Mesenchymal stem cell (in vitro differentiated cells and primary cell): ENCODE measurements around the gene UBTD1.

Experiments
- DNase-seq: peaks from one replicate; pipeline ENCODE4 v3.0.0-alpha.2; 2013
- H2AFZ ChIP-seq: one replicate; pipeline ENCODE4 v1.6.1; 2013; ENCODE audit warnings: low read depth, mild to moderate bottlenecking, control low read depth, inconsistent platforms, low read length, moderate library complexity
- H2AK5ac ChIP-seq: 2 replicates; pipeline ENCODE4 v1.6.1; 2013; ENCODE audit warnings: low read length, moderate library complexity, mild to moderate bottlenecking, inconsistent platforms; ENCODE audit not compliant: severe bottlenecking
- H2BK120ac ChIP-seq: one replicate; pipeline ENCODE4 v1.6.1; 2013; ENCODE audit warnings: low read depth, mild to moderate bottlenecking, inconsistent platforms, low read length, moderate library complexity
- H2BK12ac ChIP-seq, 2 experiments: one replicate each; pipeline ENCODE4 v1.6.1; 2013; ENCODE audit warnings: inconsistent platforms in 2 of 2, low read length in 2 of 2, mild to moderate bottlenecking in 2 of 2, moderate library complexity in 2 of 2, control low read depth in 1 of 2
- H2BK15ac ChIP-seq: one replicate; pipeline ENCODE4 v1.6.1; 2013; ENCODE audit warnings: mild to moderate bottlenecking, low read depth, inconsistent platforms; ENCODE audit not compliant: poor library complexity, severe bottlenecking
- H2BK5ac ChIP-seq: 2 replicates; pipeline ENCODE4 v1.6.1; 2013; ENCODE audit warnings: low read depth, mild to moderate bottlenecking, low read length, control low read depth, inconsistent platforms; ENCODE audit not compliant: poor library complexity, severe bottlenecking
- H3K14ac ChIP-seq, 2 experiments: one replicate each; pipeline ENCODE4 v1.6.1; 2013; ENCODE audit warnings: inconsistent platforms in 2 of 2, low read length in 2 of 2, control low read depth in 1 of 2, mild to moderate bottlenecking in 1 of 2, moderate library complexity in 1 of 2
- H3K18ac ChIP-seq, 2 experiments: one replicate each; pipeline ENCODE4 v1.6.1; 2013; ENCODE audit warnings: inconsistent platforms in 2 of 2, low read length in 2 of 2, control low read depth in 1 of 2, low read depth in 1 of 2, mild to moderate bottlenecking in 1 of 2
- H3K23ac ChIP-seq, 2 experiments: one replicate each; pipeline ENCODE4 v1.6.1; 2013; ENCODE audit warnings: inconsistent platforms in 2 of 2, low read length in 2 of 2, mild to moderate bottlenecking in 2 of 2, moderate library complexity in 2 of 2, control low read depth in 1 of 2
- H3K27ac ChIP-seq: 2 replicates; pipeline ENCODE4 v1.5.1; 2013; ENCODE audit warnings: mild to moderate bottlenecking, moderate library complexity, low read length, control low read depth, inconsistent platforms; ENCODE audit not compliant: poor library complexity, severe bottlenecking
- H3K27me3 ChIP-seq, 2 experiments: 2 replicates each; pipeline versions ENCODE4 v1.6.1 to v1.7.0; 2013; ENCODE audit warnings: low read length in 2 of 2, mild to moderate bottlenecking in 2 of 2, moderate library complexity in 2 of 2, control low read depth in 1 of 2, inconsistent platforms in 1 of 2; ENCODE audit not compliant: control insufficient read depth in 1 of 2, insufficient read depth in 1 of 2
- H3K36me3 ChIP-seq, 2 experiments: 2 replicates each; pipeline versions ENCODE4 v1.6.1 to v1.7.0; 2013; ENCODE audit warnings: low read length in 2 of 2, control low read depth in 1 of 2, inconsistent platforms in 1 of 2, low read depth in 1 of 2, mild to moderate bottlenecking in 1 of 2; ENCODE audit not compliant: insufficient read depth in 2 of 2, control insufficient read depth in 1 of 2
- H3K4ac ChIP-seq, 2 experiments: one replicate each; pipeline ENCODE4 v1.6.1; 2013; ENCODE audit warnings: inconsistent platforms in 2 of 2, low read length in 2 of 2, mild to moderate bottlenecking in 2 of 2, moderate library complexity in 2 of 2, control low read depth in 1 of 2, low read depth in 1 of 2
- H3K4me1 ChIP-seq: 2 replicates; pipeline ENCODE4 v1.6.1; 2013; ENCODE audit warnings: low read depth, low read length, control low read depth; ENCODE audit not compliant: control insufficient read depth, insufficient read depth
- H3K4me2 ChIP-seq: 2 replicates; pipeline ENCODE4 v1.6.1; 2013; ENCODE audit warnings: low read length, mild to moderate bottlenecking, inconsistent platforms; ENCODE audit not compliant: poor library complexity, severe bottlenecking
- H3K4me3 ChIP-seq, 2 experiments: 2 replicates each; pipeline versions ENCODE4 v1.5.1 to v1.7.0; 2013; ENCODE audit warnings: low read length in 2 of 2, mild to moderate bottlenecking in 2 of 2, control low read depth in 1 of 2, low read depth in 1 of 2; ENCODE audit not compliant: insufficient read depth in 1 of 2
- H3K79me1 ChIP-seq: replicated peaks from 2 replicates; pipeline ENCODE4 v1.6.1; 2013; ENCODE audit warnings: mild to moderate bottlenecking, control low read depth, low read length, inconsistent platforms; ENCODE audit not compliant: poor library complexity, severe bottlenecking
- H3K9ac ChIP-seq: 2 replicates; pipeline ENCODE4 v1.7.0; 2013; ENCODE audit warnings: mild to moderate bottlenecking, low read length, moderate library complexity
- H3K9me3 ChIP-seq: 2 replicates; pipeline ENCODE4 v1.7.0; 2013; ENCODE audit warnings: mild to moderate bottlenecking, low read length; ENCODE audit not compliant: control insufficient read depth
- H4K8ac ChIP-seq: one replicate; pipeline ENCODE4 v1.6.1; 2013; ENCODE audit warnings: inconsistent platforms, mild to moderate bottlenecking, low read length, moderate library complexity
- H4K91ac ChIP-seq: one replicate; pipeline ENCODE4 v1.6.1; 2013; ENCODE audit warnings: mild to moderate bottlenecking, low read length, inconsistent platforms
- WGBS: methylation state at CpG from one replicate; pipeline ENCODE4 v1.1.7; 2013; ENCODE audit warnings: mixed read lengths; 5-methylcytosine and 5-hydroxymethylcytosine counted together

UBTD1 gene

DNA sequence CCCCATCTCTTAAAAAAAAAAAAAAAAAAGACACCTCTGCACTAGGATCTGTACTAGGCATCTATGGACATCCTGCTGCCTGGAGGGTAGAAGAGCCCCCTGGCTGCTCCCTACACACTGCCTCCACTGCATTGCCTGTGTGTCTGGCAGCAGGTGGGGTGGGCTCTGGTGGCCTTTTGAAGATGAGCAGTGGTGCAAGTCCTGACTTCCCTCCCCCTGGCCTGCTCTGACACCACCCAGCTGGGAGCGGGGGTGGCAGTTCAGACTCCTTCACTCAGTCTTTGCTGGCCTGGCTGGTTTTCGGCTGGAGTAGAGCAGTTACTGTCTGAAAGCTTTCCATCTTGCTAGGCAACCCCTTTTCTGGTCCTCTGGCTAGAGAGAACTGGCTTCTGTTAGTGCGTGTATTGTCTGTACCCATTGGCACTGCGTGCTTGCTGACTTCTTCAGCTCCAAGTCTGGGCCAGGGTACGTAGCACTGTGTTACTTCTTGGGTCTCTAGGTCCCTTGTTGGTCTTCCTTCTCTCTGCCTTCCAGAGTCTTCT lies 108.4 kb downstream of the UBTD1 start:
- no peak overlapping the region for H2BK120ac ChIP-seq
- WGBS: 88% methylated on average over 5 of the region's 5 CpGs
- peak overlapping the region; percentile 61 for H2AK5ac ChIP-seq
- H2BK12ac ChIP-seq: no peak overlapping the region
- no peak overlapping the region for H2BK15ac ChIP-seq
- peaks cover 7% of the 10 kb centered on the region for H3K4me1 ChIP-seq
- H3K27ac ChIP-seq: no peak overlapping the region
- DNase-seq: no peak
- no peak overlapping the region for H3K23ac ChIP-seq
- no peak overlapping the region for H3K9ac ChIP-seq
- H4K91ac ChIP-seq: no peak overlapping the region
- no peak overlapping the region for H3K4ac ChIP-seq
- no peak overlapping the region for H3K4me2 ChIP-seq
- no peak overlapping the region for H3K14ac ChIP-seq
- H4K8ac ChIP-seq: no peak overlapping the region
- H3K79me1 ChIP-seq: peaks cover 4% of the 10 kb centered on the region
- H3K36me3 ChIP-seq: peaks cover 0 to 9% of the 10 kb centered on the region in 2 experiments
- no peak overlapping the region for H3K18ac ChIP-seq
- no peak overlapping the region for H2BK5ac ChIP-seq
- H2AFZ ChIP-seq: no peak overlapping the region
- H3K27me3 ChIP-seq: no peaks in the 10 kb centered on the region
- no peaks in the 10 kb centered on the region for H3K9me3 ChIP-seq
- H3K4me3 ChIP-seq: no peak overlapping the region

DNA sequence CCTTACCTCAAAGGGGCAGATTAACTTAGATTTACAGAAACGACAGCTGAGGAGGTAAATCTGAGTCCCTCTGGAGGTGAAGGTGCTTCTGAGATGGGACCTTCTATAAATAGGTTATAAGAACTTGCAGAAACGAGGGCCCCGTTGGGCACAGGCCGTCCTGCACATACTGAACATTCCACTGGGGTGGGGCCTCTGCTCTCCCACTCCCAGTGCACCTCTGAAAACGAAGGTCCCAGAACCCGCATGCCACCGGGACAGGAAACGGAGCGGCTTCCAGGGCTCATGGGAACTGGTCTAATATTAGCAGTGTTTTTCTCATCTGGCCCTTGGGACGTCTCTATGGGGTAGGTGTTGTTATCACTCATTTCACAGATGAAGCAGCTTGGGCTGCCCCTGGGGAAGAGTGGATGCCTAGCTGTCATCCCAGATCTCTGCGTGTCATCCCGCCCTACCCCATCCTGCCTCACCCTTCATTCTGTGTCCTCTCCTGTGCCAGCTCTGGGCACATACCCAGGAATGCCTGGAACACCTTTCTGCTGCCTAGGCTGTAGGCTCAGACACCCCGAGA lies 110.4 kb downstream of the UBTD1 start:
- Histone ChIP-seq H2AFZ (no peak overlapping the region), H3K36me3 (peaks cover 0 to 9% of the 10 kb centered on the region in 2 experiments), H3K14ac (no peak overlapping the region), H3K27ac (no peak overlapping the region), H2BK15ac (peak overlapping the region; percentile 13), H3K18ac (no peak overlapping the region), H3K4me3 (no peak overlapping the region), H3K4ac (no peak overlapping the region), H3K4me1 (peaks cover 9% of the 10 kb centered on the region), H3K79me1 (peaks cover 4% of the 10 kb centered on the region), H3K23ac (no peak overlapping the region), H3K4me2 (no peak overlapping the region), H4K91ac (no peak overlapping the region), H2BK12ac (no peak overlapping the region), H2BK120ac (no peak overlapping the region), H4K8ac (no peak overlapping the region), H2AK5ac (peak overlapping the region; percentile 29), H3K9me3 (no peaks in the 10 kb centered on the region), H3K9ac (no peak overlapping the region), H2BK5ac (no peak overlapping the region), H3K27me3 (no peaks in the 10 kb centered on the region)
- no peak for DNase-seq
- WGBS: 84% methylated on average over 13 of the region's 13 CpGs

DNA sequence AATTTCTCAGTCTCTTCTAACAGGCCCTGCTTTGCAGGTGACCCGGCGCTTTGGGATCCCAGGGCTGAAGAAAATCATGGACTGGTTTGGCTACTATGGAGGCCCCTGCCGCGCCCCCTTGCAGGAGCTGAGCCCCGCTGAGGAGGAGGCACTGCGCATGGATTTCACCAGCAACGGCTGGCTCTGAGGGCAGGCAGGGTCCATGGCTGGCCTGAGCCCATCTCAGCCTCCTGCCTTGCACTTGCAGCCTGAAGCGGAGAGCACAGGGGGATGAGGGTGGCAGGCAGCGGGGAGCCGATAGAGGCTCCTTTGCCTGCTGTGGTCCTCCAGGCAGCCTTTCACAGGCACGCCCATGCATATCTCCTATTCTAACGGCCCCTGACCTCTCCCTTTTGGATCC lies 112.7 kb downstream of the UBTD1 start:
- Histone ChIP-seq H2BK15ac (no peak overlapping the region), H3K79me1 (peaks cover 4% of the 10 kb centered on the region), H3K23ac (no peak overlapping the region), H3K9me3 (no peaks in the 10 kb centered on the region), H4K91ac (no peak overlapping the region), H3K27me3 (no peaks in the 10 kb centered on the region), H2BK5ac (no peak overlapping the region), H3K14ac (no peak overlapping the region), H3K36me3 (peaks cover 11 to 16% of the 10 kb centered on the region in 2 experiments), H2BK12ac (no peak overlapping the region), H2AK5ac (peak overlapping the region; percentile 8), H3K18ac (no peak overlapping the region), H2BK120ac (no peak overlapping the region), H3K9ac (no peak overlapping the region), H3K4me1 (peaks cover 9% of the 10 kb centered on the region), H2AFZ (no peak overlapping the region), H4K8ac (no peak overlapping the region), H3K27ac (no peak overlapping the region), H3K4ac (no peak overlapping the region), H3K4me3 (no peak overlapping the region), H3K4me2 (no peak overlapping the region)
- whole genome bisulfite sequencing: 83% methylated on average over 7 of the region's 12 CpGs
- DNase-seq: no peak

DNA sequence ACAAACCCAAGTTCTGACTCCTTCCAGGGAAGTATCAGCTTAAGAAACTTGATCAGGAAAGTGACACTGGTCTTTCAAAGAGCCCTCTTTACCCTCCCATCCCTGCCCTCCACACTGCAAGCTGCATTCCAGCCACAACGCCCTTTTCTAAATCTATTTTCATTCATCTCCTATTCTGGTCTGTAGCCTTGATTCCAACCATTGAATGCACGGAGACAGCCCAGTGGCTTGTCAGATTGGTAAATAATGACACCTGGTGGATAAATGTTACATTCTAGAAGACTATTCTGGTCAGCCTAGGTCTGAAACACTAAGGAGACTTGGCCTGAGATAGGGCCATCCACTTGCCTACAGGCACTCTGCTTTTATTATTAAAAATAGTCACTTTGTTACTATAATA lies 113.7 kb downstream of the UBTD1 start:
- Histone ChIP-seq H2BK120ac (no peak overlapping the region), H3K79me1 (no peaks in the 10 kb centered on the region), H3K9ac (no peak overlapping the region), H4K8ac (no peak overlapping the region), H3K18ac (no peak overlapping the region), H4K91ac (no peak overlapping the region), H2AFZ (no peak overlapping the region), H2BK12ac (no peak overlapping the region), H3K27me3 (no peaks in the 10 kb centered on the region), H2AK5ac (no peak overlapping the region), H3K14ac (no peak overlapping the region), H3K4me1 (peaks cover 5% of the 10 kb centered on the region), H2BK15ac (no peak overlapping the region), H3K36me3 (peaks cover 13 to 18% of the 10 kb centered on the region in 2 experiments), H3K27ac (no peak overlapping the region), H3K4me3 (no peak overlapping the region), H3K4ac (no peak overlapping the region), H3K23ac (no peak overlapping the region), H3K9me3 (no peaks in the 10 kb centered on the region), H2BK5ac (no peak overlapping the region), H3K4me2 (no peak overlapping the region)
- peak; percentile 51 for DNase-seq
- WGBS: 100% methylated on average over 1 of the region's 2 CpGs
